HG03439 (cell line): Measurements from ENCODE around the gene SPATA13.
"Not testable (repeated sequence)": the region's sequence is repeated elsewhere in the genome, so short reads cannot be mapped to it uniquely, and the experiment has no call there.

Experiments used
- ATAC-seq: cut with Tn5 transposase; IDR thresholded peaks from one replicate; pipeline ENCODE4 v1.9.1; 2021; ENCODE audit warnings: mild to moderate bottlenecking, moderate library complexity; ENCODE audit not compliant: unreplicated experiment

Gene SPATA13

DNA sequence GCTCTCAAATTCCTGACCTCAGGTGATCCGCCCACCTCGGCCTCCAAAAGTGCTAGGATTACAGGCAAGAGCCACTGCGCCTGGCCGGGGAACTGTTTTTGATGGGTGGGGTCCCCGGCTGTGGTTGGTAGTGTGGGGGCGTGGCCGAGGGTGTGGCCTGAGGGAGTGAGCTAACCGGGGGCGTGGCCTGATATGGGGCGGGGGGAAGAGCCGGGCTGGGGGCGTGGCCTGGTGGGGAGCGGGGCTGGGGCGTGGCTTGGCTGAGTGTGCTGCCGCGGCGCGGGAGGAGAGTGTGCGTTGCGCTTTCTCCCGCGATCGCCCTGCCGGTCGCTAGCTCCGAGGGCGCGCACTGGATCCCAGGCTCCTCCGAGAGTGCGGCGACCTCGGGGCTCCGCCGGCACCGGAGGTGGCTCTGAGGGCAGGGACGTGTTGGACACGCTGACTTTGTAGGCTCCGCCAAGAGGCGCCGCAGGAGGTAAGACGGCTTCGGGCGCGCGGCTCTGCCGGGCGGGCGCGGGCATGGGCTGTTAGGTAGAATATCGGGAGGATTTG, at the start of gene SPATA13:
Gene SPATA13 (plus strand): TSS at position 263 of the 552 bp plus-strand sequence. CDS start 62,210 bp downstream, outside the sequence.
- peak; percentile 72 for ATAC-seq

DNA sequence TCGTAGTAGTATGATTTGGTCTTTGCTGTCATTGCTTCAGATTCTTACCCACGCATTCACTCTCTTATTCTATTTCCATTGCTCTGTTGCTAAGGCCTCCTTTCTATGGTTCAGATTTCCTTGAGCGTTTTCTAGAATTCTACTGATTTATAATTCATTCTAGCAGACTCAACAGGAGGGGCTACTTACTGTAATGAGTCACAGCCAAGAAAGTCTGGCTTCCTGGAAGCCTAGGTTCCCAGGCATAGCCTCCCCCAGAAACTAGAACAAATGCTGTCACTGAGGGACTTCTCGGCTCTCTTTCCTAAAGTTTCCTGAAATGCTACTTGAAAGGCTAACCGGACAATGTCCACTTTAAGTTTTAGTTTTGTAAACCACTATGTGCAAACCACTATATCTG, 47.7 kb upstream of the SPATA13 start:
- ATAC-seq, result no peak

DNA sequence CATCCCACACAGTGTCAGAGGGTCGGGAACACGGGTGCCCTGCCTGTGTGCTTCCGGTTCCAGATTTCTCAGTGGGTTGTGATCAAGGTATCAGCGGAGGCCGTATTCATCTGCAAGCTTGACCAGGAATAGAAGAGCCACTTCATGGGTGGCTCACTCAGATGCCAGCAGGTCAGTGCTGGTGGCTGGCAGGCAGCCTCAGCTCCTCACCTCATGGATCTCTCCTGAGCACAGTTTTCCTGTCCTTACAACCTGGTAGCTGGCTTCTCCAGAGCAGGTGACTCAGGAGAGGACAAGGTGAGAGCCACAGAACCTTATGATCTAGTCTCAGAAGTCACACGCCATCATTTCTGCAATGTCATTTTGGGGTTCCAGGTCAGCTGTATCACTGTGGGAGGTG, 44.8 kb upstream of the SPATA13 start:
- no peak for ATAC-seq

DNA sequence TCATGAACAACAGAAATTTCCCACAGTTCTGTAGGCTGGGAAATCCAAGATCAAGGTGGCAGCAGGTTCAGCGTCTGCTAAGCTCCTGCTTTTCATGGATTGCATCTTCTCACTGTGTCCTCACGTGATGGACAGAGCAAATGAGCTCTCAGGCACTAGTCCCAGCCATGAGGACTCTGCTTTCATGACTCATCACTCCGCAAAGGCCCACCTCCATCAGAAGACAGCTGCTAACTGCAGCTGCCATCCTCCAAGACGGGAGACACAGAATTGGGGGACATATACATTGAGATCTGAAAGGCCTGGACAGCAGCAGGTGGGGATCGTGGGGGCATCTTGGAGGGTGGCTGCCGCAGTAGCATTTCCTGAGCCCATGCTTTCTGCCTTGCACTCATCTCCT, 44.4 kb upstream of the SPATA13 start:
- ATAC-seq, result no peak

DNA sequence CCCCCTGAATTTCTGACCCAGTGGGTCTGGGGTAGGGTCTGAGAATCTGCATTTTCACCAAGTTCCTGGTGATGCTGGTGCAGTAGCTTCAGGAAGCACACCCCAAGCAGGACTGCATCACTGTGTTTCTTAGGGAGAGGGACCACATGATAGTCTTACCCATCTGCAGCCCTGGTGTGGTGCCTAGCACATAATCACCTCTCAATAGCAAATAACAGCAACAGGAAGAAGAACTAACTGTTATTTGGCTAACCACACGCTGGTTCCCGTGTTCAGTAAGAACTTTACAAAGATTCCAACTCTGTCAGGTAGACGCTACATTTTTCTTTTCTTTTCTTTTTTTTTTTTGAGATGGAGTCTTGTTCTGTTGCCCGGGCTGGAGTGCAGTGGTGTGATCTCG, 41.9 kb upstream of the SPATA13 start:
- no peak for ATAC-seq

DNA sequence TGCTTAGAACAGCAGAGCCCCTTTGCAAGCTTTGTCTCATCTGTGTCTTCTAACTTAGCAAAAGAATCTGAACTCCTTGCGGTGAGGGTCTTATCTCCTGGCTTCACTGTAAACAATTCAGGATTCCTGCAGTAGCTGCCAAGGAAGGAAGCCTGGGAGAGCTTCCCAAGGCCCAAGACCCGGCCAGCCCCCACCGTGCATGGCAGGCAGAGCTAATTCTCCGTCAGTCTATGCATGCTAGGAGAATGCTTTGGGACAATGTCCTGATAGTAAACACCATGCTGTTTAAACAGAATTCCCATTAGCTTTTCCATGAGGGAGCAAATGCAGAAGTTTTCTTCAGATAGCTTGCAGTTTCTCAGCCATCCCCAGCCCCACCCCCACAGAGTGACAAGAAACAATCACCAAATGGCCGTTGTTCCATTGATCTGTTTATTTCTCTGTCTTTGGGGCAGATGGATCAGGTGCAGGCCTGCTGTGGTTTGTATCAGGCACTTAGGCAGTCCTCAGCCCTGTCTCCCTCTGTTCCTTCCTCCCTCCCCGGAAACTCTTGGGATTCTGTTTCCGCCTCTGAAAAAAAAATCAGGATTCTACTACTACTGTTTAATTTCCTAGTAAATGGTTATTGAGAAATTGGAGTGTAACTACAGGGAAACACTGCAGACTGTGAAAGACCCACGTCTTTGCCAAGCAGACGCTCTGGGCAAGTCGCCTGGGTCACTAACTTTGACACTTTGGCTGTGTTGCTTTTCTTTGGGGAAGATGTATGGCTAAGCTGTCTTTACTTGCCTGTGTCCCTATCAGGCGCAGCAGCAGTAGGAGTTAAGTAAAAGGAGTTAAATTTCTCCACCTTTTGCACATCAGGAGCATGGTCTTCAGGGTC, 40.7 kb upstream of the SPATA13 start:
- no peak for ATAC-seq

DNA sequence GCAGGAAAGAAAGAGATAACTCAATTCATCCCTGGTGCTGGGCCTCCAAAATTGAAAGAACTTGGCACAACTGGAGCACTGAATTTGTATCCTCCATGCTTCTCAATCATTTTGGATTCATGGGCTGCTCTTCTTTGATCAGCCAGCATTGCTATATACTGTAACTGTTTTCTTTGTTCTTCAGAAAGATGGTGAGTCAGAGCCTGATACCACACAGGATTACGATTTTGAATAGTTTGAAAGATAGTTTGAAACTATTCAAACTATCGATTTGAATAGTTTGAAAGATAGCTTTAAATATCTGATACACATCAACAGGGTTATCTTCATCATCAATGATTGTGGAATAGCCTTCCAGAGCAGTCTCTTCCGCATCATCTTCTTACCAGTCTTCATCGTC, 38.5 kb upstream of the SPATA13 start:
- not testable (repeated sequence) for ATAC-seq

DNA sequence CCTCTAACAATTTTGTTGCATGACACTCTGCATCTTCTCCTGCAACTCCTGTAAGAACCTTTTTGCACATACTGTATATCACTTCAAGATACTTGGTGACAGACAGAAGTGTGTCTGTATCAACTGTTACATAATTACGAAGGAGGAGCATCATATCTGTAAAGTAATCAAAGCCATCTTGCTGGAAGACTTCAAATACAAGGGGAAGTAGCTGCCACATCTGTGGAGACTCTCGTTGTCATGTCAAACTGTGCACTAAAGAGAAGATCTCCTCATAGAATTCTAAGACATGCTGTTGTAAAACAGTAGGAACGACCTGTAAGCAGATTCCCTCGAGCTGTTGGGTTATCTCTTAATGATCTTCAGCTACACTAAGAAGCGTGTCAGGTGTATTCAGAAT, 38.0 kb upstream of the SPATA13 start:
- no peak for ATAC-seq

DNA sequence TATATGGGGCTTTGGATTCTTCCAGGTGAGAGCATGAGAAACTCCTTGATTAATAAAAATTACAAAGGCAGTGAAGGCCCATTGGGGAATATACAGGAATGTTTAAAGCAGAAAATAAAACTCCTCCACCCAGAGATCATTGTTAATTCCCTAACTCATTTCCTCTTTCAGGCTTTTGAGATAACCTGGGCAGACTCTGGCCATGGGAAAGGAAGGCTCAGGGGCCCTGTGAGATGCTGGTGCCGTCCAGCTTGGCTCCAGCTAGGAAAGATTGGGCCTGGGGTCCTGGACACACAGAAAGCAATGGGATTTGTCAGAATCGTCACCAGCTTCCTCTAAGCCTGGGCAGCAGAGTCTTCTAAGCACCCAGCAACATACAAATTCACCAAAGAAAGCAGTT, 36.8 kb upstream of the SPATA13 start:
- ATAC-seq, result no peak

DNA sequence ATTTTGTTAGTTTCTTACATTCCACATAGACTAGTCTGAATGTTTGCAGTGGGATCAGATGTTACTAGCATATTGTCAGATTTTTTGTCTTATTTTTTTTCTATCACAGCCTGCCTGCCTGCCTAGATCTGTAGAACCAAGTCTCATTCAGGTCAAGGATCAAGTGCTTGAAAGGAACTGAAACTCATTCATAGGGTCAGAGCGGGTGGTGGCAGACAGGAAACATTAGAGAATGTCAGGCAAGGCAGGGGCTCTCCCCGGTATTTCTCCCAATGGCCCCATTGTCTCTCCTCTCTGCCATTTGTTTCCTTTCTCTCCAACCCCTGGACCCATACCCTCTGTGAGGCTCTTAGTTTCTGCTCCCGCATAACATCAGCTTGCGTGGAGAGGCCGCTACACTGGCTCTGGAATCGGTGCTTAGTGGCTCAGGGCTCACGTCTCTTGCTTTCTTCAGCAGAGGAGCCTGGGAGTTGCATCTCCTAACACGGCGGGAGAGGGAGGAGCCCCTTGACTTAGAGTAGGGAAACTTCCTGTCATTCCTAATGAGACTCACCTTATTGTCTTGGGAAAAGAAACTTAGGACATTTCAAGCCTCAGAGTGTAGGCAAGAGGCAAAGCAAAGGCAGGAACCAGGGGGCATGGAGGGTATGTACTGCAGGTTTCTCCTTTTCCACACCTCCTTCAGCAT, 35.6 kb upstream of the SPATA13 start:
- peak; percentile 82 for ATAC-seq

DNA sequence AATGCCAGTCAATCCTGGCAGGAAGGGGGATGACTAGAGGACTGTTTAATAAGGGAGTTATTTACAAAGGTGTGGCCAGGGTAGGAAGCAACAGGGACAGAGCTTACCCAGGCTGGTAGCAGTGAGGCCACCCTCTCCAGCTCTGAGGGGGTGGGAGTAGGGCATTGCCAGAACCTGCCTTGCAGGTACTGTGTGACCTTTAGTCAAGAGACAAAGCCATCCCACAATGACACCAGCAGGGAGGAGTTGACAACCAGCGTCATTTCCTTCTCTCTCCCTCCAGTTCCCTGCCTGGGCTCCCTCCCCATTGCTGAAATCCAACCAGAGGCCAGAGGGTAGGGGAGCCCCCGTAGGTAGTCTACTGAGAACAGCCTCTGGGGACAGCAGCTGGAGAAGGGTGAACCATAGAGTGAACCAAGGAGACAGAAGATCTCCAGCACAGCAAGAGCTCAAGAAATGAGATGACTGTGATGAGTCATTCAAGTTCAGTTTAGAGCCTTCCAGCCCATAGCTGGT, 33.3 kb upstream of the SPATA13 start:
- no peak for ATAC-seq

DNA sequence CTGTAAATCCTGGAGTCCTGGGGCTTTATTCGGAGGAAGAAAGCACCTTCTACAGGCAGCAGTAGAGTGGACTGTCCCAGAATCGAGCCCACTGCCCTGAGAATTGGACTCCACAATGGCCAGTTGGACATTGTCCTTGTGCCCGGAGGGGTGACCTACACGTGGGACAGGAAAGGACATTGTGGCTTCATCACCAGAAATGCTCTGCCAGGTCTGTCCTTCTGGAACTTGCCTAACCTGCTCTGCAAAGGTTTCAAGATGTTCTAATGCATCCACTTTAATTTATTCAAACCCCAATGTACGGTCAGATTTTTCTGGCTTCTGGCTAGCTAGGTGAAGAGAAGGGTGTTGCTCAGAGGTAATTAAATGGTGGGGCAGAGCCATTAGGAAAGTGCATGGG, 32.4 kb upstream of the SPATA13 start:
- ATAC-seq, result no peak

DNA sequence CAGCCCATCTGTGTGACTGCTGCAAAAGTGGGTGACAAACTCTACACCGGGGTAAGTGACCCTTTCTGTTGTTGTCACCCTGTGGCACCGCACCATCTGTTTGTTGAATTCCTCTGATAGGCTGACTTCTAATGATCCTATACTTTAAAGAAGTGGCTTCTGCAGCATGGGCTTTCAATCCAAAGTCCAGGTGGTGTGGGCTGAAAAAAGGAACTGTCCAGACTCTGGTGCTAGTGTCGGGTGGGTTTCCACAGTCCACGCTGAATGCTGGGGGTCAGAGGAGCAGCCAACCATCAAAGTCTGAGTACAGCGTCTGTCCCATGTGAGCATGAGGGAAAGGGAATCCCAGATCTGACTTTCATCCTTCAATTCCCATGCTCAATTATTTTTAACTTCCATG, 31.6 kb upstream of the SPATA13 start:
- ATAC-seq, result no peak

DNA sequence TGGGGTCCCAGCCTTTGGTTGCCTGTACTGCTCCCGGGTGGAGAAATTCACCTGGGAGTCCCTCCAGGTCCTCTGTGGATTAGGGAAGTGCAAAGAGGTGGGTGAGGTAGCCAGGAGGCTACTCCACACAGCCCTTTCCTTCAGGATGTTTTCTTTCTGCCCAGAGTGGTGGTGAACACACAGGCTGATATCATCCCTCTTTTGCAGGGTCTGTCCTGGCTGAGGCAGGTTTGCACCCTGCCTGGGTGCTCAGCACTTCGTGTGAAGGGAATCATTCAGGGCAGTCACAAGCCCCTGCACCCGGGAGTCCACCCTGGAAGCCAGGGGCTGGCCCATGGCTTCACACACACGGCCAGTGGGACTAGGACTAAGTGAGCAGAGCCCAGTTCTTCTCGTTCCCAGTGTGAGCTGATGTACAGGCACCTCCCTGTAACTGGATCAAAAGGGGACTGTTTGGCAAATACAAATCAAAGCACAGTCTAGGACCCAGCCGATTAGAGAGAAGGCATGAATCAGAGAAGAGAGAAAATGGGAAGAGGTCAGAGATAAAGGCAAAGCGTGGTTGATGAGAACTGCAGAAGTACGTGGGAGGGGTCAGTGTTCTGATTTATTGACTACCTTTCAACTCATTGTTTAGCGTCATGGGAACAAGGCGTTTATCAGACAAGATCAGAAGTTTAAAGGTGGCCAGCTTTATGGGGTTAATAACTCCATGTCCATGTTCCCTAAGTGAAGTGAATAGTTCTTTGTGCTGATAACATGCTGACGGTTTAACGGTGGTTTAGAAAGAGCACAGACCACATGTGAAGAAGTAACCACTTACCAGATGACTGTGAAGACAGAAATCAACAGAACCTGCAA, 30.4 kb upstream of the SPATA13 start:
- no peak for ATAC-seq

DNA sequence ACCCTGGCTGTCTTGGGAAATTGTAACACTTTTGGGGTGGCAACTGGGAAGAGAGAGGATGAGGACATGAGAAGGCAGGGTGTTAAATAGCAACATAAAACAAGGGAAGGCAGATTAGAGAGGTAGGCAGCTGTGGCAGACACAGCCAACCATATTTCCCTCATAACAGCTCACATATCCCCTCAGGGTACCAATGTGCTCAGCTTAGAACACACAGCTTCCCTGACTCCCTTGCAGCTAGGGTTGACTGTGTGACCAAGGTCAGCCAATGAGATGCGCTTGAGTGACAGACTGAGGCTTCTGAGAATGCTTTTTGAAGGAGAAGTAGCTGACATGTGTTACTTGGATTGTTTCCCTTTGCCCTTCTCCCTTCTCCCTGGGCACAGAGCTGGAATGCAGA, 28.8 kb upstream of the SPATA13 start:
- no peak for ATAC-seq

DNA sequence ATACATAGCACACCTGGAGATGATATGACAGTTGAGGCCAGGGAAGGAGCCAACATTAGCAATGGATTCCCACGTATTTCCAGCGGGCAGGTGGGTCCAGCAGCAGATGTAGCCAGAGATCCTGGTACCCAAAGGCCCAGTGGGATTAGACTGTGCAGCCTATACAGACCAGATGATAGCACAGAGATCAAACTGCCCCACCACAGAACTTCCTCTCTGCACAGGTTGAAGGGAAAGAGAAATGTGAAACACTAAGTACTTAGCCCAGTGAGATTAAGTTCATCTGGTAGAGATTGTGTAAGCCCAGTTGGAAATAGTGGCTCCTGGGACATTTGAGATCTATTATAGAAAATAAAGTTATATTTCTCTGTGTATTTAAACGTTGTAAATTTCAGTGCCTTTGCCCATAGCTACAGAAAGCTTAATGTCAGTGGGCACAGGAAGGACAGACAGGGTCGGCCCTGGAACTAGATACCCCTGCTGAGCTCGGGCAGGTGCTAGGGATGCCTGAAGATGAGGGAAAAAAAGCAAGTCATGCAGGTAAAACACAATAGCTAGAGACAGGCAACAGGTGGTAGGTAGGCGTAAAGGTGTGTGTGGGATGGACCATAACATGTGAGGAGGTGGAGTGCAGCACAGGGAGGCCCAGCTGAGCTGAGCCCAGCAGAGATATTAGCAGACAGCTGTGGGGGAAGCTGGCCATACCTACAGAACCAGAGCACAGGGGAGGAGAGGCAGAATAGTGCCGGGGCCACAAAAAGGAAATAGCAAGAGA, 27.3 kb upstream of the SPATA13 start:
- no peak for ATAC-seq

DNA sequence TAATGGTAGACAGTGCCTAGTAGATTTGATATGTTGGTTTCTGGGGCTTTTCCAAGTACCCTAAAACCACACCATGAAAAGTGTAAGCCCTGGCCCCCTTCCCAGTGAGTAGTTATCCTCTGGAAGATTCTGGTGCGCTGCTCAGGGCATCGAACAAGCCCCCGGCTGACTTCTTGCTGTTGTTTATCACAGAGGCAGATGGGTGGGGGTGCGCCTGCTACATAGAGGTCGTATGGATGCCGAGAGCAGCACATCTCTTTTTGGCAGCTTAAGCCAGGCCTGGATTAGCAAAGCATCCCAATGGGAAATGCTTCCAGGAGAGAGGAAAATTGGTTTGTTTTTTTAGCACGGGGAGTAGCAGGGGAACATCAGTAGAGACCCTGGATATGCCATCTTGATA, 26.3 kb upstream of the SPATA13 start:
- ATAC-seq, result no peak

DNA sequence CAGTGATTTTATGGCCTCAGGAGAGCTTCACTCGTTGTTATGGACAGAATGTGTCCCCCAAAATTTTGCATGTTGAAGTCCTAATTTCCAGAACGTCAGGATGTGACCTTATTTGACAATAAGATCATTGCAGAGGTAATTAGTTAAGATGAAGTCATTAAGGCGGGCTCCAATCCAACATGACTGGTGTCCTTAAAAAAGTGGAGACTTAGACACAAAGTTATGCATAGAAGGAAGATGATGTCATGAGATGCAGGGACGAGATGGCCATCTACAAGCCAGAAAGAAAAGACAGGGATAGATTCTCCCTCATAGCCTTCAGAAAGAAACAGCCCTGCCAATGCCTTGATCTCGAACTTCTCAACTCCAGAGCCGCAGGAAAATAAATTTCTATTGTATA, 25.8 kb upstream of the SPATA13 start:
- no peak for ATAC-seq

DNA sequence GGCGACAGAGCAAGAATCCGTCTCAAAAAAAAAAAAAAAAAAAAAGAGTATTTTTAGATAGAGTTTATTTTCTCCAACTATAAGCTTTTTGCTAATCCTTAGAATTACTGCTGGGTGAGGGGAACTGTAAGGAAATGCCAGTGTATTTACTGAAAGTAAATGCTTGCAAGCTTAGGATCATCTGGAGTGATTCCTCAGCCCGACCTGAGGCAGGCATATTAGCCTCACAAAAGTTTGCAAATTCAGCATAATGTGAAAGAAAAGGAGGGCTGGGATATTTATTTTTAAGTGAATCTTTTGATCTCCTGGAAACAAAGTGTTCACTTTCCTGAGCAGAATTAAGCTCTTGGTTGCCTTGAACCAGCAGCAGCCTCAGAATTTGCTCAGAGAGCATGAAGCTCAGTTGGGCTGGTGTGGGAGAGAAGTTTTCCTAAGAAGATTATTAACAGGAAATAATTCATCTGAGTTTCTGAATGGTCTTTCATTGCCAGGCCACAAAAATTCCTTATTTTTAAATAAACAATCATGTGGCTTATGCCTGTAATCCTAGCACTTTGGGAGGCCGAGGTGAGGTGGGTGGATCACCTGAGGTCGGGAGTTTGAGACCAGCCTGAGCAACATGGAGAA, 24.7 kb upstream of the SPATA13 start:
- ATAC-seq, result no peak

DNA sequence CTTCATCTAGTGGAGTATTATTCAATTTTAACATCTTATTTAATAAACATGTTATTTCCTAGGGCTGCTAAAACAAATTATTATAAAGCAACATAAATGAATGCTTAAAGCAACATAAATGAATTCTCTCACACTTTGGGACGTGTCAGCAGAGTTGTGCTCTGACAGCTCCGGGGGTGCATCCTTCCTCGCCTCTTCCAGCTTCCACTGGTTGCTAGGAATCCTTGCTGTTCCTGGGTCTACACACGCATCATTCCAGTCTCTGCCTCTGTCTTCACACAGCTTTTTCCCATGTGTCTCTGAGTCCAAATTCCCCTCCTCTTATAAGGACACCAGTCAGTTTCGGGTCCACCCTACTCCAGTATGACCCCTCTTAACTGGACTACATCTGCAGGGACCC, 21.6 kb upstream of the SPATA13 start:
- ATAC-seq, result no peak
